ENCODE measurements around the gene HOXB9.
A peak's percentile ranks its signal among the peaks of the same experiment; 100 is the strongest.

The HOXB9 gene

GRCh38 chr17:48588528-48588927 lies 37.6 kb downstream of the HOXB9 start:
- H4K20me1 ChIP-seq: peaks cover 0 to 96% (median 84%) of the 10 kb centered on the region in 11 experiments; a peak in 19 of 22 replicates

GRCh38 chr17:48588074-48588415 lies 38.1 kb downstream of the HOXB9 start:
- peaks cover 0 to 96% (median 85%) of the 10 kb centered on the region in 11 experiments; a peak in 18 of 22 replicates for H4K20me1 ChIP-seq
- H3K27me3 ChIP-seq: peaks cover 99 to 100% (median 100%) of the 10 kb centered on the region in 11 experiments
- H3K4me3 ChIP-seq: no peak overlapping the region
- H3K9ac ChIP-seq: no peak overlapping the region
- H3K4me2 ChIP-seq: peak overlapping the region in 4 of 11 experiments; percentile 36 to 96 (median 94); a peak in 8 of 22 replicates
- H3K4me1 ChIP-seq: peaks cover 11 to 33% (median 21%) of the 10 kb centered on the region in 10 experiments; a peak in 18 of 20 replicates
- no peaks in the 10 kb centered on the region for H3K9me3 ChIP-seq (replicated peaks in 1 of 11)
- TF ChIP-seq Cebpa-rat (IDR thresholded peaks at IDR 0.05): no peak
- H3K27ac ChIP-seq: no peak overlapping the region
- H3K36me3 ChIP-seq: no peaks in the 10 kb centered on the region

More at GRCh38 chr17:48588528-48588927, 37.6 kb downstream of the HOXB9 start:
- no peak overlapping the region for H3K9ac ChIP-seq
- no peak overlapping the region for H3K27ac ChIP-seq
- no peaks in the 10 kb centered on the region for H3K36me3 ChIP-seq
- H3K4me3 ChIP-seq: no peak overlapping the region
- no peaks in the 10 kb centered on the region for H3K9me3 ChIP-seq (replicated peaks in 1 of 11)
- H3K27me3 ChIP-seq: peaks cover 99 to 100% (median 100%) of the 10 kb centered on the region in 11 experiments
- H3K4me1 ChIP-seq: peaks cover 11 to 38% (median 22%) of the 10 kb centered on the region in 10 experiments; a peak in 18 of 20 replicates
- H3K4me2 ChIP-seq: peak overlapping the region in 2 of 11 experiments; percentile 92 to 95; a peak in 2 of 22 replicates
- TF ChIP-seq Cebpa-rat (IDR thresholded peaks at IDR 0.05): no peak

DNA sequence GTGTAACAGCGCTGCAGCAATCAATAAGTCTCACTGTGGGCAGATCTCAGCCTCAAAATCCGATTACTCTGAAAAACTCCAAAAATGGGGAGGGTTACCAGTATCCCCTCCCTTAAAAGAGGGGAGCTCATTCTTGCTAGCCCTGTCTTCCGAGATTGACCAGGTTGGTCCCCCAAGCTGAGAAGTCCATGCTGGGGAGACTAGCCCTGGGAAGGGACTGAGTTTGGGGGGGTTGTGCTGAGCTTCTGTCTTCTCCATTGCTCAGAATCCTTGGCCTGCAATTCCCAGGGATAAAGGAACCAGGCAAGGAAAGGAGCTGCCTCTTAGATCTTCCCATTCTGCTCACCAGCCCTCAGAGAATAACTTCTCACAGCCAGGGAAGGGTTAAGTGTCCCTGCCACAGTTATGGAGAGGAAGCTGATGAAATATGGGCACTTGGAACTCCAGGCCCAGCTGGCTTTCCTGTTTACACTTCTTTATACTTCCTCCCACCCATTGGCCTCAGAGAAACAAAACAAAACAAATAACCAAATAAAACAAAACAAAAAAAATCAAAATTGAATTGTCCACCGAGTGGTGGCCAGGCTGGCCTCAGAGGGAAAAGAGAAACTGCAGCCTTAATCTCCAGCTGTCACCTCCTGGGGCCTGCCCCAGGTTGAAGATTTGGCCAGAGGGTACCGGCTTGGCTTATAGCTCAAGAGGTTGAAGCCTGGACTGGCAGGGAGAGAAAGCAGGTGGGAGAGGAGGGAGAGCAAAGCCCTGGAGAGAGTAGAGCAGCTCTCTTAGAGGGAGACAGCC lies 38.7 kb downstream of the HOXB9 start:
- Histone ChIP-seq H3K9me3 (replicated peaks in 1 of 11) (no peaks in the 10 kb centered on the region), H3K4me3 (peak overlapping the region in 1 of 10 experiments; percentile 22; a peak in 1 of 20 replicates), H3K9ac (no peak overlapping the region), H3K4me2 (peak overlapping the region in 7 of 11 experiments; percentile 12 to 96 (median 55); a peak in 13 of 22 replicates), H3K36me3 (no peaks in the 10 kb centered on the region), H3K4me1 (peaks cover 11 to 32% (median 20%) of the 10 kb centered on the region in 10 experiments; a peak in 18 of 20 replicates), H3K27me3 (peaks cover 99 to 100% (median 100%) of the 10 kb centered on the region in 11 experiments), H4K20me1 (peaks cover 0 to 97% (median 85%) of the 10 kb centered on the region in 11 experiments; a peak in 18 of 22 replicates), H3K27ac (no peak overlapping the region)
- TF ChIP-seq Cebpa-rat (IDR thresholded peaks at IDR 0.05): no peak

GRCh38 chr17:48586355-48587258 lies 39.6 kb downstream of the HOXB9 start:
- peak overlapping the region; percentile 63 to 96 (median 83); a peak in 18 of 22 replicates for H3K4me2 ChIP-seq
- no peak overlapping the region for H3K27ac ChIP-seq
- H4K20me1 ChIP-seq: peaks cover 0 to 97% (median 86%) of the 10 kb centered on the region in 11 experiments; a peak in 18 of 22 replicates
- H3K4me1 ChIP-seq: peaks cover 11 to 40% (median 22%) of the 10 kb centered on the region in 10 experiments; a peak in 18 of 20 replicates
- H3K27me3 ChIP-seq: peaks cover 99 to 100% (median 100%) of the 10 kb centered on the region in 11 experiments
- TF ChIP-seq Cebpa-rat (IDR thresholded peaks at IDR 0.05): no peak
- no peaks in the 10 kb centered on the region for H3K9me3 ChIP-seq (replicated peaks in 1 of 11)
- H3K9ac ChIP-seq: no peak overlapping the region
- H3K4me3 ChIP-seq: peak overlapping the region in 7 of 10 experiments; percentile 47 to 65 (median 52); a peak in 8 of 20 replicates
- H3K36me3 ChIP-seq: no peaks in the 10 kb centered on the region

DNA sequence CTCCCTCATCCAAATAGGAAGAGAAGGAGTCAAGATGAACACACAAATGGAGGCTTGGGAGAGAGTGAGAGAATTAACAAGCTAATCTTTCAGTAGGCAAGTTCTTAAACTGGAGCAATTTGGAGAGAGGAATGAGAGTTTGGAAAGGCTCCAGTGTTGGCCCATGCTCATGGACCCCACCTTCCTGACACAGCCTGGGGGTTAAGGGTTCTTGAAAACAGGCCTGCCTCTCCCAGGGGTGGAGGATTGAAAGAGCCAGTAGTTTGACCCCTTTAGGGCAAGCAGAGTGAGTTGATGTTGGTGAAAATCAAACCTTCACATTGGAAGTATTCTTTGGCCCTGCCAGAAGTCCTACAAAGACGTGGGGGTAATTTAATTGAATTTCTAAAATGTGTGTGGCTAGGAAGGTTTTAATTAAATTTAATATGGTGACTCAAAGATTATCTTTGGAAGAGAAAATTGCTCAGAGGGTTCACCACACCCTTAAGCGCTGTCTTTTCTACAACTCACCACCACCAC lies 41.9 kb downstream of the HOXB9 start:
- no peak for TF ChIP-seq Cebpa-rat (IDR thresholded peaks at IDR 0.05)
- Histone ChIP-seq H3K4me3 (no peak overlapping the region), H3K27ac (no peak overlapping the region), H3K9me3 (replicated peaks in 1 of 11) (0 out of 22 replicates have a peak, but pooled peaks cover 0 to under 1% (median 0%) of the 10 kb centered on the region in 11 experiments), H4K20me1 (peaks cover 0 to 96% (median 85%) of the 10 kb centered on the region in 11 experiments; a peak in 18 of 22 replicates), H3K4me1 (peaks cover 11 to 41% (median 22%) of the 10 kb centered on the region in 10 experiments; a peak in 18 of 20 replicates), H3K9ac (no peak overlapping the region), H3K4me2 (no peak overlapping the region), H3K27me3 (peaks cover 99 to 100% (median 100%) of the 10 kb centered on the region in 11 experiments), H3K36me3 (no peaks in the 10 kb centered on the region)

GRCh38 chr17:48583708-48584222 lies 42.4 kb downstream of the HOXB9 start:
- Histone ChIP-seq H3K4me2 (no peak overlapping the region), H4K20me1 (peaks cover 0 to 96% (median 86%) of the 10 kb centered on the region in 11 experiments; a peak in 18 of 22 replicates), H3K36me3 (no peaks in the 10 kb centered on the region), H3K4me1 (peaks cover 11 to 41% (median 22%) of the 10 kb centered on the region in 10 experiments; a peak in 18 of 20 replicates), H3K27me3 (peaks cover 99 to 100% (median 100%) of the 10 kb centered on the region in 11 experiments), H3K4me3 (no peak overlapping the region), H3K9ac (no peak overlapping the region), H3K9me3 (replicated peaks in 1 of 11) (peaks cover 0 to 5% (median 0%) of the 10 kb centered on the region in 11 experiments; a peak in 2 of 22 replicates), H3K27ac (no peak overlapping the region)
- TF ChIP-seq Cebpa-rat (IDR thresholded peaks at IDR 0.05): no peak

- H3K27me3 ChIP-seq: peaks cover 99 to 100% (median 100%) of the 10 kb centered on the region in 11 experiments
- no peak overlapping the region for H3K4me2 ChIP-seq
- no peak overlapping the region for H3K27ac ChIP-seq
- peaks cover 10 to 33% (median 19%) of the 10 kb centered on the region in 10 experiments; a peak in 18 of 20 replicates for H3K4me1 ChIP-seq
- H4K20me1 ChIP-seq: peaks cover 0 to 89% (median 78%) of the 10 kb centered on the region in 11 experiments; a peak in 18 of 22 replicates
- no peak overlapping the region for H3K4me3 ChIP-seq
- H3K9me3 ChIP-seq (replicated peaks in 1 of 11): peaks cover 0 to 9% (median 0%) of the 10 kb centered on the region in 11 experiments; a peak in 2 of 22 replicates
- H3K36me3 ChIP-seq: no peaks in the 10 kb centered on the region
- H3K9ac ChIP-seq: no peak overlapping the region
- no peak for TF ChIP-seq Cebpa-rat (IDR thresholded peaks at IDR 0.05)
These were observed 43.4 kb downstream of the HOXB9 start for GRCh38 chr17:48582750-48583069.
